Fibroblast of skin of scalp (primary cell): Measurements from ENCODE around the gene ING1.

Experiments
- DNase-seq: peaks from one replicate; pipeline ENCODE4 v3.0.0-alpha.2; 2013

ING1 gene

GRCh38 chr13:110772091-110772984, 58.8 kb downstream of the ING1 start:
- DNase-seq, result no peak
